Neural cell (in vitro differentiated cells): Measurements from ENCODE around the gene TK2. TPM values are rescaled to one million over a fixed set of nuclear protein-coding genes. Genes with fewer than 3 reads are reported as not detected.

Experiments
- H2AFZ ChIP-seq: fragments of 200-600, 300-800 bp; sonication (generic), shearing (Covaris generic); 2 replicates; pipeline ENCODE4 v1.6.0; 2014; ENCODE audit warnings: low read depth, mild to moderate bottlenecking, antibody characterized with exemption, low read length, moderate library complexity
- H3F3A ChIP-seq: fragments of 200-600 bp; shearing (Covaris generic); 2 replicates; pipeline ENCODE4 v1.6.1; 2016; ENCODE audit warnings: mild to moderate bottlenecking, moderate library complexity, mixed read lengths, antibody characterized with exemption, low read length; ENCODE audit not compliant: insufficient read depth, poor library complexity, severe bottlenecking
- H3K27ac ChIP-seq: fragments of 200-600, 300-800 bp; sonication (generic), shearing (Covaris generic); 2 replicates; pipeline ENCODE4 v1.5.1; 2014; ENCODE audit warnings: mild to moderate bottlenecking, low read length, moderate library complexity
- H3K27me3 ChIP-seq: fragments of 300-800, 200-600 bp; sonication (generic), shearing (Covaris generic); 2 replicates; pipeline ENCODE4 v1.6.0; 2014; ENCODE audit warnings: mild to moderate bottlenecking, low read depth, low read length, moderate library complexity; ENCODE audit not compliant: insufficient read depth
- H3K36me3 ChIP-seq: fragments of 300-800, 200-600 bp; sonication (generic), shearing (Covaris generic); 2 replicates; pipeline ENCODE4 v1.5.1; 2014; ENCODE audit warnings: mild to moderate bottlenecking, antibody characterized with exemption, low read length, moderate library complexity; ENCODE audit not compliant: insufficient read depth
- H3K4me2 ChIP-seq: fragments of 300-800, 200-600 bp; sonication (generic), shearing (Covaris generic); 2 replicates; pipeline ENCODE4 v1.6.0; 2014; ENCODE audit warnings: mild to moderate bottlenecking, low read length
- H3K4me3 ChIP-seq: fragments of 300-800, 200-600 bp; sonication (generic), shearing (Covaris generic); 2 replicates; pipeline ENCODE4 v1.5.1; 2014; ENCODE audit warnings: mild to moderate bottlenecking, low read length, moderate library complexity
- H3K79me2 ChIP-seq: fragments of 200-600 bp; shearing (Covaris generic); replicated peaks from 2 replicates; pipeline ENCODE4 v1.6.0; 2014; ENCODE audit warnings: mild to moderate bottlenecking, low read length, moderate library complexity; ENCODE audit not compliant: insufficient read depth
- H3K9ac ChIP-seq: fragments of 300-800, 200-600 bp; sonication (generic), shearing (Covaris generic); 2 replicates; pipeline ENCODE4 v1.6.1; 2016; ENCODE audit warnings: mild to moderate bottlenecking, low read length, mixed read lengths
- H3K9me2 ChIP-seq: fragments of 200-600 bp; shearing (Covaris generic); 2 replicates; pipeline ENCODE4 v1.6.1; 2016; ENCODE audit warnings: mild to moderate bottlenecking, low read length, mixed read lengths; ENCODE audit not compliant: insufficient read depth
- H3K9me3 ChIP-seq: fragments of 200-600, 300-800 bp; sonication (generic), shearing (Covaris generic); 2 replicates; pipeline ENCODE4 v1.6.1; 2016; ENCODE audit warnings: mild to moderate bottlenecking, mixed run types, low read length, moderate library complexity, mixed read lengths
- H4K20me1 ChIP-seq: fragments of 200-600 bp; shearing (Covaris generic); 2 replicates; pipeline ENCODE4 v1.6.1; 2016; ENCODE audit warnings: mild to moderate bottlenecking, mixed run types; ENCODE audit not compliant: insufficient read depth
- CTCF ChIP-seq: fragments of 450-650 bp; IDR thresholded peaks from 2 replicates; pipeline ENCODE4 v1.5.1; 2014; ENCODE audit warnings: antibody characterized with exemption, mild to moderate bottlenecking, moderate library complexity; ENCODE audit not compliant: poor library complexity, severe bottlenecking
- EP300 ChIP-seq: fragments of 450-650 bp; conservative IDR thresholded peaks from 2 replicates; pipeline ENCODE4 v1.6.1; 2014; ENCODE audit warnings: antibody characterized with exemption, mild to moderate bottlenecking, moderate library complexity; ENCODE audit not compliant: poor library complexity, severe bottlenecking
- EZH2 ChIP-seq: fragments of 200-600, 300-800 bp; shearing (Covaris generic), sonication (generic); IDR thresholded peaks from 2 replicates; pipeline ENCODE4 v1.6.1; 2014; ENCODE audit warnings: antibody characterized with exemption, low read length, borderline replicate concordance, mild to moderate bottlenecking; ENCODE audit not compliant: insufficient read depth, poor library complexity, severe bottlenecking
- MXI1 ChIP-seq: fragments of 450-650 bp; conservative IDR thresholded peaks from 2 replicates; pipeline ENCODE4 v1.6.1; 2014; ENCODE audit warnings: antibody characterized with exemption, mild to moderate bottlenecking; ENCODE audit not compliant: poor library complexity, severe bottlenecking
- POLR2AphosphoS5 ChIP-seq: IDR thresholded peaks from 2 replicates; pipeline ENCODE4 v1.6.1; 2012
- RAD21 ChIP-seq: fragments of 450-650 bp; conservative IDR thresholded peaks from 2 replicates; pipeline ENCODE4 v1.6.1; 2014; ENCODE audit warnings: antibody characterized with exemption, mild to moderate bottlenecking, moderate library complexity
- REST ChIP-seq: IDR thresholded peaks from 2 replicates; pipeline ENCODE4 v1.6.1; 2012; ENCODE audit warnings: borderline replicate concordance
- SMC3 ChIP-seq: fragments of 450-650 bp; conservative IDR thresholded peaks from 2 replicates; pipeline ENCODE4 v1.6.1; 2014; ENCODE audit warnings: antibody characterized with exemption, mild to moderate bottlenecking, moderate library complexity; ENCODE audit not compliant: poor library complexity
- TAF1 ChIP-seq: IDR thresholded peaks from 2 replicates; pipeline ENCODE4 v1.6.1; 2012; ENCODE audit warnings: low read depth
- polyA plus RNA-seq: library from polyadenylated mRNA; depleted of rRNA; stranded (reverse); fragments of >200 nt; gene quantifications from 2 replicates; pipeline ENCODE4 v1.2.3, GENCODE V29; 2014

The TK2 gene
- polyA plus RNA-seq, 1 donor from 2014 or later = 15.9 TPM

GRCh38 chr16:66470556-66470955, 79.4 kb downstream of the TK2 start:
- H3K4me3 ChIP-seq = no peak overlapping the region
- no peak overlapping the region for H2AFZ ChIP-seq
- H3K27me3 ChIP-seq = no peaks in the 10 kb centered on the region
- no peaks in the 10 kb centered on the region for H3K9me2 ChIP-seq
- H3K4me2 ChIP-seq = no peak overlapping the region
- no peaks in the 10 kb centered on the region for H3K9me3 ChIP-seq
- no peaks in the 10 kb centered on the region for H4K20me1 ChIP-seq
- no peaks in the 10 kb centered on the region for H3K79me2 ChIP-seq
- H3K36me3 ChIP-seq = no peaks in the 10 kb centered on the region
- H3F3A ChIP-seq = no peaks in the 10 kb centered on the region
- TF ChIP-seq SMC3 (no peak), RAD21 (no peak), MXI1 (no peak), TAF1 (no peak), EP300 (no peak), REST (no peak), CTCF (no peak), POLR2AphosphoS5 (no peak), EZH2 (no peak)
- H3K27ac ChIP-seq = no peak overlapping the region
- H3K9ac ChIP-seq = no peak overlapping the region

GRCh38 chr16:66469947-66470546, 79.9 kb downstream of the TK2 start:
- Histone ChIP-seq H3K27ac (no peak overlapping the region), H2AFZ (no peak overlapping the region), H3K79me2 (no peaks in the 10 kb centered on the region), H3K9ac (no peak overlapping the region), H3K9me3 (no peaks in the 10 kb centered on the region), H4K20me1 (no peaks in the 10 kb centered on the region), H3K9me2 (no peaks in the 10 kb centered on the region), H3F3A (no peaks in the 10 kb centered on the region), H3K4me3 (no peak overlapping the region), H3K4me2 (no peak overlapping the region), H3K36me3 (no peaks in the 10 kb centered on the region), H3K27me3 (no peaks in the 10 kb centered on the region)
- no peak for TF ChIP-seq MXI1
- TF ChIP-seq SMC3 = no peak
- TF ChIP-seq CTCF = no peak
- no peak for TF ChIP-seq EP300
- no peak for TF ChIP-seq RAD21
- TF ChIP-seq POLR2AphosphoS5 = no peak
- TF ChIP-seq REST = no peak
- TF ChIP-seq TAF1 = no peak
- TF ChIP-seq EZH2 = no peak
